Measurements from ENCODE around the gene RGS1.

- TF ChIP-seq FOXK1 (CRISPR knock-in tag; IDR thresholded peaks at IDR 0.05; ENCODE audit: borderline replicate concordance) (no peak), XRCC5 (IDR thresholded peaks at IDR 0.05; ENCODE audit: low read depth, low read length) (no peak), EP300 (IDR thresholded peaks at IDR 0.05; ENCODE audit: low read length) (no peak), YBX1 (IDR thresholded peaks at IDR 0.05) (no peak), SRSF1 (IDR thresholded peaks at IDR 0.05; ENCODE audit: low read depth, low read length) (no peak), ILK (tag; IDR thresholded peaks at IDR 0.05; ENCODE audit: borderline replicate concordance, low read depth) (no peak), IRF2 (CRISPR knock-in tag; IDR thresholded peaks at IDR 0.05) (no peak), ETS1 (conservative IDR thresholded peaks at IDR 0.05; ENCODE audit: control insufficient read depth, low read depth, low read length) (no peak), NR1H2 (CRISPR knock-in tag; IDR thresholded peaks at IDR 0.05) (no peak)
Measured at GRCh38 chr1:192535916-192536664, 39.5 kb upstream of the RGS1 start.

Data from K562 (cell line).